ENCODE results near the gene SERPINA1.

DNA sequence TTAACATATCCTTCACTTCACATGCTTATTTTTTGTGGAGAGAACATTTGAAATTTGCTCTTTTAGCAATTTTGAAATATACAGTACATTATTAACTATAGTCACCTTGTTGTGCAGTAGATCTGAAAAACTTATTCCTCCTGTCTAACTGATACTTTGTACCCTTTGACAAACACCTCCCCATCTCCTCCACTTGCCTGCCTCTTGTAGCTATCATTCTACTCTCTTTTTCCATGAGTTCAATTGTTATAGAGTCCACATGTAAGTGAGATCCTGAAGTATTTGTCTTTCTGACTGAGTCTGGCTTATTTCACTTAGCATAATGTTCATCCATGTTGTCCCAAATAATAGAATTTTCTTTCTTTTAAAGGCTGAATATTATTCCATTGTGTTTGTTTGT is 55.8 kb downstream of the SERPINA1 start:
- TF ChIP-seq, protein P1, sequence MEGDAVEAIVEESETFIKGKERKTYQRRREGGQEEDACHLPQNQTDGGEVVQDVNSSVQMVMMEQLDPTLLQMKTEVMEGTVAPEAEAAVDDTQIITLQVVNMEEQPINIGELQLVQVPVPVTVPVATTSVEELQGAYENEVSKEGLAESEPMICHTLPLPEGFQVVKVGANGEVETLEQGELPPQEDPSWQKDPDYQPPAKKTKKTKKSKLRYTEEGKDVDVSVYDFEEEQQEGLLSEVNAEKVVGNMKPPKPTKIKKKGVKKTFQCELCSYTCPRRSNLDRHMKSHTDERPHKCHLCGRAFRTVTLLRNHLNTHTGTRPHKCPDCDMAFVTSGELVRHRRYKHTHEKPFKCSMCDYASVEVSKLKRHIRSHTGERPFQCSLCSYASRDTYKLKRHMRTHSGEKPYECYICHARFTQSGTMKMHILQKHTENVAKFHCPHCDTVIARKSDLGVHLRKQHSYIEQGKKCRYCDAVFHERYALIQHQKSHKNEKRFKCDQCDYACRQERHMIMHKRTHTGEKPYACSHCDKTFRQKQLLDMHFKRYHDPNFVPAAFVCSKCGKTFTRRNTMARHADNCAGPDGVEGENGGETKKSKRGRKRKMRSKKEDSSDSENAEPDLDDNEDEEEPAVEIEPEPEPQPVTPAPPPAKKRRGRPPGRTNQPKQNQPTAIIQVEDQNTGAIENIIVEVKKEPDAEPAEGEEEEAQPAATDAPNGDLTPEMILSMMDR (conservative IDR thresholded peaks at IDR 0.05), result no peak
- no peak for TF ChIP-seq ZFX (IDR thresholded peaks at IDR 0.05)

Data from C4-2B (cell line).